ENCODE measurements around the gene MAGEL2. TPM values are rescaled to one million over a fixed set of nuclear protein-coding genes. Genes with fewer than 3 reads are reported as not detected.

Gene MAGEL2
- total and polyA plus RNA-seq, 2 of the 4 experiments (the other 2 are of a cell fraction): 0.18 to 0.29 TPM

- H4K91ac ChIP-seq (ENCODE audit: insufficient read depth, low read depth, low read length): no peak overlapping the region
- no peak overlapping the region for H3K9ac ChIP-seq (ENCODE audit: low read depth, low read length)
- no peak overlapping the region for H2AK5ac ChIP-seq (ENCODE audit: low read depth, low read length)
- H3K56ac ChIP-seq (ENCODE audit: extremely low read depth, insufficient read depth, low read length): no peak overlapping the region
- H4K5ac ChIP-seq (ENCODE audit: low read depth, low read length): no peak overlapping the region
- ChIA-PET CTCF (no interaction called here), POLR2A (ENCODE audit: unreplicated experiment) (no interaction called here)
- no peak overlapping the region for H4K8ac ChIP-seq (ENCODE audit: low read depth in 2 of 2, low read length in 2 of 2)
- H3K18ac ChIP-seq (ENCODE audit: low read depth, low read length): no peak overlapping the region
- DNase-seq: no peak
- TF ChIP-seq MAZ (IDR thresholded peaks at IDR 0.05; ENCODE audit: borderline replicate concordance, low read depth, low read length) (no peak), NFE2L2 (IDR thresholded peaks at IDR 0.05; ENCODE audit: low read depth, low read length) (no peak), CEBPB (IDR thresholded peaks at IDR 0.05; ENCODE audit: low read depth, low read length) (no peak), RCOR1 (IDR thresholded peaks at IDR 0.05; ENCODE audit: insufficient replicate concordance, low read length) (no peak)
- no peak overlapping the region for H3K4me3 ChIP-seq (ENCODE audit: insufficient read depth, low read depth, low read length)
- no peaks in the 10 kb centered on the region for H3K9me1 ChIP-seq (ENCODE audit: insufficient read depth, low read length)
- no peak overlapping the region for H3K14ac ChIP-seq (replicated peaks; ENCODE audit: low read depth, low read length)
- no peak overlapping the region for H2BK120ac ChIP-seq (ENCODE audit: low read depth, low read length)
- no peak overlapping the region for H3K4me2 ChIP-seq (ENCODE audit: low read depth, low read length)
- H3K79me1 ChIP-seq (ENCODE audit: low read depth in 1 of 2, low read length in 2 of 2): no peaks in the 10 kb centered on the region
- H2BK5ac ChIP-seq (ENCODE audit: low read depth, low read length, poor library complexity, severe bottlenecking): no peak overlapping the region
- no peak overlapping the region for H2AK9ac ChIP-seq (replicated peaks; ENCODE audit: low read depth, low read length, poor library complexity)
- no peak overlapping the region for H2BK15ac ChIP-seq (ENCODE audit: low read depth, low read length)
- in situ Hi-C loops (cut with MboI; ENCODE audit: low sequenced_read_pairs): no loop called here
- H3K27me3 ChIP-seq (ENCODE audit: control insufficient read depth, insufficient read depth, low read length): no peaks in the 10 kb centered on the region
- H4K20me1 ChIP-seq (ENCODE audit: insufficient read depth, low read length): no peaks in the 10 kb centered on the region
- H3K9me3 ChIP-seq (ENCODE audit: control insufficient read depth, insufficient read depth, low read length): peaks cover 20% of the 10 kb centered on the region
- BruUV-seq (replicated peaks): no TSS peak
- 90% methylated on average over 2 of the region's 6 CpGs; no CpG with 5 or more reads in 1 of the 2 experiments for WGBS, 2 experiments (ENCODE audit: extremely low coverage in 2 of 2, insufficient read length in 1 of 2)
- H3K27ac ChIP-seq (ENCODE audit: insufficient read depth, low read length): no peak overlapping the region
- no peak overlapping the region for H2BK20ac ChIP-seq (ENCODE audit: low read depth, low read length)
- no peaks in the 10 kb centered on the region for H3K4me1 ChIP-seq (ENCODE audit: control insufficient read depth, insufficient read depth, low read length)
- dilution Hi-C loops (cut with HindIII; ENCODE audit: low sequenced_read_pairs, unreplicated experiment): no loop called here
- H2AFZ ChIP-seq (replicated peaks; ENCODE audit: low read length, poor library complexity): no peak overlapping the region
- H3K36me3 ChIP-seq (ENCODE audit: control insufficient read depth, insufficient read depth, low read length): no peaks in the 10 kb centered on the region
- intact Hi-C loops (cut with micrococcal nuclease): no loop called here
- no peak overlapping the region for H3K4ac ChIP-seq (ENCODE audit: low read depth, low read length)
- H3K23ac ChIP-seq (ENCODE audit: low read depth, low read length): no peak overlapping the region
- ATAC-seq (ENCODE audit: low read depth): no peak
These were observed 45.5 kb downstream of the MAGEL2 start for GRCh38 chr15:23602124-23602523.
